K562 (cell line): ENCODE measurements around the gene TXNRD2. TPM values are rescaled to one million over a fixed set of nuclear protein-coding genes. Genes with fewer than 3 reads are reported as not detected.

Experiments
- CBFB ChIP-seq: sonication (generic); formaldehyde crosslinking; IDR thresholded peaks from 2 replicates; pipeline ENCODE4 v1.4.0; 2020; ENCODE audit warnings: mild to moderate bottlenecking, missing genetic modification reagents
- CEBPB ChIP-seq: fragments of 450-650 bp; IDR thresholded peaks from 2 replicates; pipeline ENCODE4 v1.6.1; 2016; ENCODE audit warnings: missing genetic modification characterization, missing compliant biosample characterization
- HMG20A ChIP-seq: fragments of 450-650 bp; formaldehyde crosslinking; conservative IDR thresholded peaks from 2 replicates; pipeline ENCODE4 v1.4.0; 2020; ENCODE audit warnings: mild to moderate bottlenecking, mixed read lengths
- PPARD ChIP-seq: fragments of 250-450 bp; sonication (Bioruptor Pico); IDR thresholded peaks from 2 replicates; pipeline ENCODE4 v1.8.0; 2022; ENCODE audit warnings: inconsistent platforms, mild to moderate bottlenecking, moderate library complexity
- PTTG1 ChIP-seq: fragments of 450-650 bp; IDR thresholded peaks from 2 replicates; pipeline ENCODE4 v1.6.1; 2016; ENCODE audit warnings: low read depth, mild to moderate bottlenecking, missing genetic modification characterization, missing compliant biosample characterization
- PYGO2 ChIP-seq: fragments of 450-650 bp; IDR thresholded peaks from 2 replicates; pipeline ENCODE4 v1.6.1; 2016; ENCODE audit warnings: mild to moderate bottlenecking, missing genetic modification characterization, moderate library complexity, missing compliant biosample characterization
- RFX1 ChIP-seq: fragments of 450-650 bp; IDR thresholded peaks from 2 replicates; pipeline ENCODE4 v1.6.1; 2016; ENCODE audit warnings: mild to moderate bottlenecking, moderate library complexity
- RUNX1 ChIP-seq: sonication (generic); IDR thresholded peaks from 2 replicates; pipeline ENCODE4 v1.6.1; 2016; ENCODE audit warnings: antibody characterized with exemption, low read depth
- SETDB1 ChIP-seq: IDR thresholded peaks from one replicate; pipeline ENCODE4 v1.6.1; 2012; ENCODE audit warnings: low read length, control low read depth, inconsistent platforms
- SMARCE1 ChIP-seq: fragments of 450-650 bp; IDR thresholded peaks from 2 replicates; pipeline ENCODE4 v1.7.1; 2016; ENCODE audit warnings: mild to moderate bottlenecking
- TCF7L2 ChIP-seq: fragments of 150-350 bp; IDR thresholded peaks from 2 replicates; pipeline ENCODE4 v1.6.1; 2016; ENCODE audit warnings: low read depth, mild to moderate bottlenecking, low read length, moderate library complexity
- TCFL5 ChIP-seq: fragments of 250-450 bp; sonication (Bioruptor Pico); conservative IDR thresholded peaks from 2 replicates; pipeline ENCODE4 v1.6.1; 2021; ENCODE audit warnings: mild to moderate bottlenecking, moderate library complexity, matching md5 sums
- ZNF699 ChIP-seq: fragments of 250-450 bp; sonication (Bioruptor Pico); IDR thresholded peaks from 2 replicates; pipeline ENCODE4 v1.8.0; 2021; ENCODE audit warnings: mild to moderate bottlenecking, moderate library complexity; ENCODE audit not compliant: insufficient replicate concordance
- ZNF778 ChIP-seq: fragments of 450-650 bp; formaldehyde crosslinking; IDR thresholded peaks from 2 replicates; pipeline ENCODE4 v1.4.0; 2020; ENCODE audit warnings: mild to moderate bottlenecking, moderate library complexity
- polyA plus RNA-seq, 8 experiments: library from polyadenylated mRNA; depleted of rRNA in 4 of 8; stranded (reverse) in 5 of 8; unstranded in 3 of 8; fragments of >200 nt; fragmentation: Nextera tagmentation in 2 of 8; fragmentation: Illumina TruSeq in 1 of 8; extraction: Ambion mirVana in 2 of 8; extraction: Trizol in 1 of 8; gene quantifications; 2 replicates each; pipeline versions ENCODE4 v1.2.1 to v1.2.3, GENCODE V29; 2011 to 2014; ENCODE audit warnings: inconsistent platforms in 1 of 8, missing spikeins in 1 of 8
- total RNA-seq, 7 experiments: library from RNA; depleted of rRNA in 6 of 7; stranded (reverse); fragments of >200 nt in 6 of 7; fragmentation: Illumina TruSeq in 2 of 7; extraction: Trizol in 2 of 7; gene quantifications; 2 replicates each; pipeline versions ENCODE4 v1.2.1 to v1.2.3, GENCODE V29; 2011 to 2021; ENCODE audit warnings: low replicate concordance in 1 of 7
- TF ChIP-seq, protein P1 (sequence below): sonication (generic); formaldehyde crosslinking; IDR thresholded peaks from 2 replicates; pipeline ENCODE4 v1.8.0; 2022; ENCODE audit warnings: missing genetic modification reagents, mild to moderate bottlenecking, borderline replicate concordance
- TF ChIP-seq, protein P2 (sequence below): fragments of 450-650 bp; formaldehyde crosslinking; IDR thresholded peaks from 2 replicates; pipeline ENCODE4 v1.4.0; 2020; ENCODE audit warnings: mild to moderate bottlenecking, moderate library complexity
- TF ChIP-seq, protein P3 (sequence below), 2 experiments: fragments of 150-350 bp in 1 of 2; IDR thresholded peaks; 2 replicates each; pipeline ENCODE4 v1.6.1; 2012 to 2016; ENCODE audit warnings: low read depth in 2 of 2, low read length in 2 of 2, mild to moderate bottlenecking in 1 of 2, moderate library complexity in 1 of 2

Gene TXNRD2
- total and polyA plus RNA-seq, 9 of the 15 experiments (the other 6 are each of a cell fraction or from before 2014, with no cell fraction given): 3.3 to 80.2 (median 49.4) TPM

DNA sequence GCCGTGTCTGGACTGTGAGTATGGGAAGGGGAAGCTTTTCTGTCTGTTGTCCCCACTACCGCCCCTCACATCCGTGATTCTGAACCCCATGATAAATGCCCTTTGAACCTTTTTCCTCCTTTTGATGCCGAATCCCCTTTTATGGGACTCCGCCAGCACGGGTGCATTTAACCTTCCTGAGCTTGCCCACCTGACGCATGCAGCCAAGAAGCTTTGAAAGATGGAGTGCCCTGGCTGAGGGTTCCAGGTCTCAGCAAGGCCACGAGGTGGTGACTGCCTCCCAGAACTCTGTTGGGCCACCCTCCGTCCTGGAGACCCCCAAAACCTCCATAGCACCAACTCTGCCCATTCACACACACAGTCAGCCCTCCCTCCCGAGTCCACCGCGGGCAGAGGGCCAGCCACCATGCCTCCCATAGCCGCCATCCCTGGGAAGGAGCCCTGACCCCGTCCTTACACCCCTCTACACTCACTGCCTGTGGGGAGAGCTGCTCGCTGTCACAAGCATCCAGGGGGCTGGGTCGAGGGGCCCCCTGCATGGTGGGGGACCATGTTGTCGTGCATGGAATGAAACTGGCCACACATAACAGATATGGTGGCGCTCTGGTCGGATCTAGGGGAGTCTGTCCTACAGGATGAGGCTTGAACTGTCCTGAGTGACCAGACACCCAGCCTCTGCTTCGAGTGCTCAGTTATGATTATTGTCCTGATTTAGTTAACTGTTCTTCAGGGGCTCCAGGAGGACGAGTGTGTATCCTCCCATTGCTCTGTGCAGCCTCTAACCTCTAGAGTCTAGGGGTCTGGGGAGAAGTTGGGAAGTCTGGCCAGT is 868 bp downstream of the TXNRD2 start (continued):
- TF ChIP-seq, protein P1, sequence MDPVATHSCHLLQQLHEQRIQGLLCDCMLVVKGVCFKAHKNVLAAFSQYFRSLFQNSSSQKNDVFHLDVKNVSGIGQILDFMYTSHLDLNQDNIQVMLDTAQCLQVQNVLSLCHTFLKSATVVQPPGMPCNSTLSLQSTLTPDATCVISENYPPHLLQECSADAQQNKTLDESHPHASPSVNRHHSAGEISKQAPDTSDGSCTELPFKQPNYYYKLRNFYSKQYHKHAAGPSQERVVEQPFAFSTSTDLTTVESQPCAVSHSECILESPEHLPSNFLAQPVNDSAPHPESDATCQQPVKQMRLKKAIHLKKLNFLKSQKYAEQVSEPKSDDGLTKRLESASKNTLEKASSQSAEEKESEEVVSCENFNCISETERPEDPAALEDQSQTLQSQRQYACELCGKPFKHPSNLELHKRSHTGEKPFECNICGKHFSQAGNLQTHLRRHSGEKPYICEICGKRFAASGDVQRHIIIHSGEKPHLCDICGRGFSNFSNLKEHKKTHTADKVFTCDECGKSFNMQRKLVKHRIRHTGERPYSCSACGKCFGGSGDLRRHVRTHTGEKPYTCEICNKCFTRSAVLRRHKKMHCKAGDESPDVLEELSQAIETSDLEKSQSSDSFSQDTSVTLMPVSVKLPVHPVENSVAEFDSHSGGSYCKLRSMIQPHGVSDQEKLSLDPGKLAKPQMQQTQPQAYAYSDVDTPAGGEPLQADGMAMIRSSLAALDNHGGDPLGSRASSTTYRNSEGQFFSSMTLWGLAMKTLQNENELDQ (CRISPR knock-in tag): no peak
- TF ChIP-seq, protein P2, sequence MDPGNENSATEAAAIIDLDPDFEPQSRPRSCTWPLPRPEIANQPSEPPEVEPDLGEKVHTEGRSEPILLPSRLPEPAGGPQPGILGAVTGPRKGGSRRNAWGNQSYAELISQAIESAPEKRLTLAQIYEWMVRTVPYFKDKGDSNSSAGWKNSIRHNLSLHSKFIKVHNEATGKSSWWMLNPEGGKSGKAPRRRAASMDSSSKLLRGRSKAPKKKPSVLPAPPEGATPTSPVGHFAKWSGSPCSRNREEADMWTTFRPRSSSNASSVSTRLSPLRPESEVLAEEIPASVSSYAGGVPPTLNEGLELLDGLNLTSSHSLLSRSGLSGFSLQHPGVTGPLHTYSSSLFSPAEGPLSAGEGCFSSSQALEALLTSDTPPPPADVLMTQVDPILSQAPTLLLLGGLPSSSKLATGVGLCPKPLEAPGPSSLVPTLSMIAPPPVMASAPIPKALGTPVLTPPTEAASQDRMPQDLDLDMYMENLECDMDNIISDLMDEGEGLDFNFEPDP (CRISPR knock-in tag): peak; percentile 27; the same call in 1 of the 2 replicates
- TF ChIP-seq PPARD (CRISPR knock-in tag): no peak
- no peak for TF ChIP-seq CEBPB (tag)
- TF ChIP-seq PYGO2 (tag): no peak
- TF ChIP-seq SMARCE1: no peak
- TF ChIP-seq PTTG1 (tag): no peak
- no peak for TF ChIP-seq ZNF699 (CRISPR knock-in tag)
- peak; percentile 26; the same call in 1 of the 2 replicates for TF ChIP-seq TCF7L2
- TF ChIP-seq TCFL5 (CRISPR knock-in tag): no peak
- TF ChIP-seq SETDB1: no peak
- no peak for TF ChIP-seq CBFB (CRISPR knock-in tag)
- TF ChIP-seq RFX1: no peak
- no peak for TF ChIP-seq RUNX1
- no peak for TF ChIP-seq ZNF778 (CRISPR knock-in tag)
- TF ChIP-seq HMG20A: 0 out of 2 replicates have a peak, but pooled peaks have one; percentile 48
- TF ChIP-seq, protein P3, sequence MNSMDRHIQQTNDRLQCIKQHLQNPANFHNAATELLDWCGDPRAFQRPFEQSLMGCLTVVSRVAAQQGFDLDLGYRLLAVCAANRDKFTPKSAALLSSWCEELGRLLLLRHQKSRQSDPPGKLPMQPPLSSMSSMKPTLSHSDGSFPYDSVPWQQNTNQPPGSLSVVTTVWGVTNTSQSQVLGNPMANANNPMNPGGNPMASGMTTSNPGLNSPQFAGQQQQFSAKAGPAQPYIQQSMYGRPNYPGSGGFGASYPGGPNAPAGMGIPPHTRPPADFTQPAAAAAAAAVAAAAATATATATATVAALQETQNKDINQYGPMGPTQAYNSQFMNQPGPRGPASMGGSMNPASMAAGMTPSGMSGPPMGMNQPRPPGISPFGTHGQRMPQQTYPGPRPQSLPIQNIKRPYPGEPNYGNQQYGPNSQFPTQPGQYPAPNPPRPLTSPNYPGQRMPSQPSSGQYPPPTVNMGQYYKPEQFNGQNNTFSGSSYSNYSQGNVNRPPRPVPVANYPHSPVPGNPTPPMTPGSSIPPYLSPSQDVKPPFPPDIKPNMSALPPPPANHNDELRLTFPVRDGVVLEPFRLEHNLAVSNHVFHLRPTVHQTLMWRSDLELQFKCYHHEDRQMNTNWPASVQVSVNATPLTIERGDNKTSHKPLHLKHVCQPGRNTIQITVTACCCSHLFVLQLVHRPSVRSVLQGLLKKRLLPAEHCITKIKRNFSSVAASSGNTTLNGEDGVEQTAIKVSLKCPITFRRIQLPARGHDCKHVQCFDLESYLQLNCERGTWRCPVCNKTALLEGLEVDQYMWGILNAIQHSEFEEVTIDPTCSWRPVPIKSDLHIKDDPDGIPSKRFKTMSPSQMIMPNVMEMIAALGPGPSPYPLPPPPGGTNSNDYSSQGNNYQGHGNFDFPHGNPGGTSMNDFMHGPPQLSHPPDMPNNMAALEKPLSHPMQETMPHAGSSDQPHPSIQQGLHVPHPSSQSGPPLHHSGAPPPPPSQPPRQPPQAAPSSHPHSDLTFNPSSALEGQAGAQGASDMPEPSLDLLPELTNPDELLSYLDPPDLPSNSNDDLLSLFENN (IDR thresholded peaks at IDR 0.05; ENCODE audit: low read depth in 2 of 2, low read length in 2 of 2): 0 out of 4 replicates have a peak, but pooled peaks of 1 of the 2 experiments have one; percentile 20
